Left kidney (tissue), 8 donors: ENCODE measurements around the gene DNAJC9. TPM values are rescaled to one million over a fixed set of nuclear protein-coding genes. Genes with fewer than 3 reads are reported as not detected.
"Not testable (repeated sequence)": the region's sequence is repeated elsewhere in the genome, so short reads cannot be mapped to it uniquely, and the experiment has no call there.

Experiments
- DNase-seq: peaks from one replicate; pipeline ENCODE4 v3.0.0-alpha.2; 2013
- long read RNA-seq, 8 donors: transcript quantifications; one replicate each; lab custom pipeline, GENCODE V29; 2026
- polyA plus RNA-seq: library from polyadenylated mRNA; unstranded; fragments of 120-200 nt; gene quantifications from one replicate; pipeline ENCODE4 v1.2.1, GENCODE V29; 2013; ENCODE audit not compliant: insufficient read length

Gene DNAJC9
- 41.2 TPM for polyA plus RNA-seq
- long read RNA-seq, donor 1, transcript DNAJC9-201 (5 exons, 3,032 nt) = major isoform, 18 of 78 reads
- long read RNA-seq, donor 1, partial matches to known transcripts = 60 of 78 reads
- long read RNA-seq, donor 1, other reads (novel, unspliced or antisense) = 0 of 78 reads
- long read RNA-seq, donor 2, transcript DNAJC9-201 (5 exons, 3,032 nt) = major isoform, 13 of 33 reads
- long read RNA-seq, donor 2, partial matches to known transcripts = 20 of 33 reads
- long read RNA-seq, donor 2, other reads (novel, unspliced or antisense) = 0 of 33 reads
- long read RNA-seq, donor 3, transcript DNAJC9-201 (5 exons, 3,032 nt) = major isoform, 14 of 46 reads
- long read RNA-seq, donor 3, partial matches to known transcripts = 32 of 46 reads
- long read RNA-seq, donor 3, other reads (novel, unspliced or antisense) = 0 of 46 reads
- long read RNA-seq, donor 4 = 0 reads
- long read RNA-seq, donor 5, transcript DNAJC9-201 (5 exons, 3,032 nt) = major isoform, 27 of 56 reads
- long read RNA-seq, donor 5, partial matches to known transcripts = 20 of 56 reads
- long read RNA-seq, donor 5, other reads (novel, unspliced or antisense) = 9 of 56 reads
- long read RNA-seq, donor 6, transcript DNAJC9-201 (5 exons, 3,032 nt) = major isoform, 27 of 89 reads
- long read RNA-seq, donor 6, partial matches to known transcripts = 62 of 89 reads
- long read RNA-seq, donor 6, other reads (novel, unspliced or antisense) = 0 of 89 reads
- long read RNA-seq, donor 7, transcript DNAJC9-201 (5 exons, 3,032 nt) = major isoform, 25 of 55 reads
- long read RNA-seq, donor 7, partial matches to known transcripts = 30 of 55 reads
- long read RNA-seq, donor 7, other reads (novel, unspliced or antisense) = 0 of 55 reads
- long read RNA-seq, donor 8, transcript DNAJC9-201 (5 exons, 3,032 nt) = major isoform, 5 of 10 reads
- long read RNA-seq, donor 8, partial matches to known transcripts = 5 of 10 reads
- long read RNA-seq, donor 8, other reads (novel, unspliced or antisense) = 0 of 10 reads

DNA sequence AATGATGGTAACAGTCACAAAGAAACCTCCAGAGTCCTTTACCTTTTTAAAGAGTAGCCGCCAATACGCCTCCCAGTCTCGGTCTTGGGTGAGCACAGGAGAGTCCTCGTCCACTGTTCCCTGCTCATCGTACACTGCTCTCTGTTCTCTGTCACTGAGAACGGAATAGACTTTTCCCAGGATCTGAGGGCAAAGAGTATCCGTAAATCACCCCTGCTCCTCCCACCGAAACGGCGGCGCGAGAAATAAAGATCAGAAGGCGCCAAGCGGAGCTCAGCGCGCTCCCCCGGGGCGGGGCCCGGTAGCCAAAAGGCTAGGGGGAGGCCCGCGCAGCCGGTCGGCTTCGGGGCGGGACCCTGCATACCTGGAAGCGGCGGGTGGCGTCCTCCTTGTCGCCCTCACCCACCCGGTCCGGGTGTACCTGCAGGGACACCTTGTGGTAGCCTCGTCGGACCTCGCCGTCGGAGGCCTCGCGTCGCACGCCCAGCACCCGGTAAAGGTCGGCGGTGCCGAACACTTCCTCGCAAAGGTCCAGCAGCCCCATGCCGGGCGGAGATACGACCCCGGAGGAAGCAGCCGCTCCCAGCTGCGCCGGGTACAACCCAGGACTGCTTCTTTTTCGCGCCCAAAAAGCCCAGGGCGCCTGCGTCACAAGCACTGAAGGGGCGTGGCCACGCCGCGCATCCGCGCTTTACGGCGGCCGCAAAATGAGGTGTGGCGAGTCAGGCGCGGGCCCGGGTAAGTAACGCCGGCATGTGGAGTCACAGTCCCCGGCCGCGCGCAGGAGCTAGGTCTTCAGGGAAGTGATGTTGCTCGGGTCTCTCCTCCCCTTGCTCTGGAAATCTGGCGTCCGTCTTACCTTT, at the start of gene DNAJC9:
Gene DNAJC9 (minus strand): TSS at position 610 of the 863 bp plus-strand sequence. CDS start 66 bp downstream, at position 544.
- DNase-seq = peak; percentile 95

DNA sequence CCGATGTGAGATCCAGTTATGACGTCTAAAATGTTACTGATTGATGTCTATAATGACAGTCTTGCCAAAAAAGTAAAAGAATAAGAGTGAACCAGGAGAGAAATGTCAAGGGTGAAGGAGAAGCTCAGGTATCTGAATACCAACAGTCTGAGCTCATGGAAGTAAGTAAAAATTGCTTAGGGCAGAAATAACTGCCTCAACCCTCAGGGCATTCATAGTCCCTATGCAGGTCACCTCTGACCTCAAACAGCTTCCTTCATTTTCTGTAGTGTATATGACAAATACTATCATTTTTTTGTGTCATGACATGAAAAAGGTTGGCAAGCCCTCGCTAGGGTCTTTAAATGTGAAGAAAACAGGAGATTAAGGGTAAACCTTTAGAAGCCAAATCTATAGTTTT, 46.4 kb upstream of the DNAJC9 start:
- DNase-seq = no peak

GRCh38 chr10:73289958-73290357, 42.9 kb upstream of the DNAJC9 start:
- DNase-seq = no peak

- DNase-seq = no peak
These were observed 40.4 kb upstream of the DNAJC9 start for GRCh38 chr10:73287441-73287840.

GRCh38 chr10:73281097-73281496, 34.0 kb upstream of the DNAJC9 start:
- no peak for DNase-seq

DNA sequence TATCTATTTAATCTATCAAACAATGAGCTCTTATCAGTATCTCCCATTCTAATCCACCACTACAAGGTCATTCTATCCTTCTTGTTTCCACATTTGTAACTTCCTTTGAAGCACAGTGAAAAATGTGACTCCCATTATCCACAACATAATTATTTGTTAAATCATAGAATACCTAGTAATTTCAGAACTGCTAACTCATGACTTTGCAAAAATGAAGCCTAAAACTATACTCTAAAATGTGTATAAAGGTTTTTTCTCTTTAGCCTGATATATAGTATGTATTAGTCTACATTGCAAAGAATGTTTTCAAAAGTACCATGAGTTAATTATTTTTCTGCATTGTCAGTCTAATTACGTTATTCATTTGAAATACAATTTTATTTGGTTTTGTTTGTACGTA, 17.4 kb upstream of the DNAJC9 start:
- DNase-seq = no peak

GRCh38 chr10:73263693-73264347, 16.8 kb upstream of the DNAJC9 start:
- DNase-seq = no peak

DNA sequence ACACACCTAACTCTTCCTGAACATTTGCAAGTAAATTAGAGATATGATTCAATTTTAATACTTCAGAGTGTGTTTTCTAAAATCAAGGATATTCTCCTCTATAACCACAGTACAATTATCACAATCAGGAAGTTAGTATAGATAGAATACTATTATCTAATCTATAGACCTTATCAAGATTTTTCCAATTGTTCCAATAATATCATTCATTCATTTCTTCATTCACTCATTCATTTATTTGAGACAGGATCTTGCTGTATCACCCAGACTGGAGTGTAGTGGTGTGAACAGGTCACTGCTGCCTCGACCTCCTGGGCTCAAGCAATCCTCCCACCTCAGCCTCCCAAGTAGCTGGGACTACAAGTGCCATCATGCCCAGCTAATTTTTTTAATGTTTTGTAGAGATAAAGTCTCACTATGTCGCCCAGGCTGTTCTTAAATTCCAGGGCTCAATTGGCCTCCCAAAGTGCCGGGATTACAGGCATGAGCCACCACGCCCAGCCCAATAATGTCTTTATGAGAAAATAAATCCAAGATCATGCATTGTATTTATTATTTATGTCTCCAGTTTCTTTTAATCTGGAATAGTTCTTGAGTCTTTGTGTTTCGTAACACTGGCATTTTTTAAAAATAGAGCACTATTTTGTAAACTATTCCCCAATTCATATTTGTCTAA, 16.0 kb upstream of the DNAJC9 start:
- DNase-seq = no peak

DNA sequence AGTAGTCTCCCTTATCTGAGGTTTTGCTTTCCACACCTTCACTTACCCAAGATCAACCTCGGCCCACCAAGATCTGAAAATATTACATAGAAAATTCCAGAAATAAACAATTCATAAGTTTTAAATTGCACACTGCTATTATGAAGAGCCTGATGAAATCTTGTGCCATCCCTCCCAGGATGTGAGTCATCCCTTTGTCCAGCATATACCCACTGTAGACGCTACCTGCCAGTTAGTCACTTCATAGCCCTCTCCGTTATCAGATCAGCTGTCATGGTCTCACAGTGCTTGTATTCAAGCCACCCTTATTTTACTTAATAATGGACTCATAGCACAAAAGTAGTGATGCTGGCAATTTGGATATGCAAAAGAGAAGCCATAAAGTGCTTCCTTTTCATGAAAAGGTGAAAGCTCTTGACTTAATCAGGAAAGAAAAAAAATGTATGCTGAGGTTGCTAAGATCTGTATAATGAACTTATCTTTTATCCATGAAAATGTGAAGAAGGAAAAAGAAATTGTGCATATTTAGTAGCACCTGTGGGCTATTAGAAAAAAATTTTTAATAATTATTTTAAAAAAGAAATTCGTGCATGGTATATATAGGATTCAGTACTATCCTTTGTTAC, 15.2 kb upstream of the DNAJC9 start:
- no peak for DNase-seq

DNA sequence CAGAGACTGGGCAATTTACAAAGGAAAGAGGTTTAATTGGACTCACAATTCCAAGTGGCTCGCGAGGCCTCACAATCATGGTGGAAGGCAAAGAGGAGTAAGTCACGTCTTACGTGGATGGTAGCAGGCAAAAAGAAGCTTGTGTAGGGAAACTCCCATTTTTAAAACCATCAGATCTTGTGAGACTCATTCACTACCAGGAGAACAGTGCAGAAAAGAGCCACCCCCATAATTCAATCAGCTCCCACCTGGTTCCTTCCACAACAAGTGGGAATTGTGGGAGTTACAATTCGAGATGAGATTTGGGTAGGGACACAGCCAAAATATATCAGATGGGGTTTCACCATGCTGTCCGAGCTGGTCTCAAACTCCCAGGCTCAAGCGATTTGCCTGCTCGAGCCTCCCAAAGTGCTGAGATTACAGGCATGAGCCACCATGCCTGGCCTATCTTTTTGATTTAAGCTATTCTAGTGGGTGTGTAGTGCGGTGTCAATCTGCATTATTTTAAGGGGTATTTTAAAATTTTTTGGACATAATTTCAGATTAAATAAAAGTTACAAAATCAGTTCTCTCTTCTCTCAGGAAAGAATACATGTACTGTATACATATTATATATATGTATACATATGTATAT, 14.4 kb upstream of the DNAJC9 start:
- no peak for DNase-seq

- not testable (repeated sequence) for DNase-seq
These were observed 11.6 kb upstream of the DNAJC9 start for GRCh38 chr10:73258612-73259011.

GRCh38 chr10:73253225-73253555, 6.1 kb upstream of the DNAJC9 start:
- no peak for DNase-seq

- peak; percentile 97 for DNase-seq
These were observed 5.6 kb upstream of the DNAJC9 start, which contains the start of gene MRPS16 for GRCh38 chr10:73252445-73253224. Gene MRPS16 (minus strand): TSS chr10:73252644. CDS start chr10:73252482, 162 bp downstream.

- DNase-seq = no peak
These were observed 4.8 kb upstream of the DNAJC9 start for GRCh38 chr10:73251683-73252444.

DNA sequence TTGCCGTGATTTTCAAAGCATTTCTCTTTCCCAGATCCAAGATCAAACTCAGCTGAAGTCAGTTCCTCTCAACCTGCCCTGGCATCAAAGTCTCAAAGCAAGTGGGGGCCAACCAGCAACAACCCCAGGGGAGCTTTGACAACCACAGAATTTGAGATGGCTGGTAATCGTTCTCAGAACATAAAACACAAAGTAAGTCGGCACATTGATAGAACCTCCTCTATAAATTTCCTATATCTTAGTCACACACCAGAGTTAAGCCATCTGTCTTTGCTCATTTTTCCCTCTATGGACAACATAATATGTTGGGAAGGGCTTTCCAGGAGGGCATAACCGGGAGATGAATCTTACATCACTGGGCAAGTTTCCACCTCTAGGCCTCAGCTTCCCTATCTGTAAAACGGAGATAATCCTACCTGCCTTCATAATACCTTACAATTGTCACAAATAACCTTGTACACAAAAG, 1.2 kb upstream of the DNAJC9 start:
- DNase-seq = no peak

DNA sequence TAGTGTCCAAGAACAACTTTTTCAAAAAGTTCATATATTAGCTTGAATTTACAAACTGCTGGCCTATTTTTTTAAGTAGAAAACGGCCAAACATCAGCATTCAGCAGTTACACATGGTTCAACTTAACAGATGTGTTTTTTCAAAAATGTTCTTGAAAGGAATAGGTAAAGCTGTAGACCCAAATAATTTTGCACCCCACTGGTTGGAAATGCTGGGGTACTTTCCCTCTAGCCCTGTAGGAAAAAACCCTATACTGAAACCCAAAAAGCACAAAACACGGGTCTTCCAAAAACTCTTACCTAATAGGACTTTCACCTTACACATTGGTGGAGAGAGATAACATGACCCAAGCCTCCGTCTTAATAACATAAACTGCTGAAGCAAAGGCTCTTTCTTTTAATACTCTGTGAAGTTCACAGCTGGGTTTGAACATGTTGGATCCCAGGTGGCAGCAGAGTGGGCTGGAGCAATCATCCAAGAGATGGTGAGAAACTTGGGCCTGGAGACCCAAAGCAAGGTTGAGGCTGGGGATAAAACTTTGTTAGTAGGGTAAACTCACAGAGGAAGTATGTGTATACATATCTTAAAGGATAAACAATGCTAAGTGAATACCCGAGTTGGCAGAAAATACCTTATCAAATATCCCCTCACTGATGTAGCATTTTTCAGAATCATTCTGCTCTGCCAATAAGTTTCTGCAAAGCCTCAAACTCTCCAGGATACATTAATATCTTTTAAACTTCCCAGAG, 629 bp upstream of the DNAJC9 start:
- DNase-seq = no peak

DNA sequence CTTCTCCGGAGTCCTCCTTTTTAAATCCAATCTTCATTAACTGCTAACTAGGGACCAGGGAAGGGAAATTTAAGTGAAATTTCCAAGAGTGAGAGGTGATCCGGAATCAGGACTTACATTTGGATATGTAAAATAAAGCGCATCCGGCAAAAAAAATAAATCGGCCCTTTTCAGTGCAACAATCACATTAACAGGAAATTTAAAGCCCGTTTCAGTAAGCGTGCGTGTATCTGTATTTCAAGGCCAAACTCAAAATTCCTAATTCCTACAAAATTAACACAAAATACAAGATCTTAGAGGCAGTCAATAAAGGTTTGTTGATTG, 771 bp downstream of the DNAJC9 start:
- no peak for DNase-seq
